ENCODE results near the gene PURA. TPM values are rescaled to one million over a fixed set of nuclear protein-coding genes. Genes with fewer than 3 reads are reported as not detected.

PURA gene
- total and polyA plus RNA-seq, 2 experiments from 2014 or later, result 7.0 to 9.0 TPM

DNA sequence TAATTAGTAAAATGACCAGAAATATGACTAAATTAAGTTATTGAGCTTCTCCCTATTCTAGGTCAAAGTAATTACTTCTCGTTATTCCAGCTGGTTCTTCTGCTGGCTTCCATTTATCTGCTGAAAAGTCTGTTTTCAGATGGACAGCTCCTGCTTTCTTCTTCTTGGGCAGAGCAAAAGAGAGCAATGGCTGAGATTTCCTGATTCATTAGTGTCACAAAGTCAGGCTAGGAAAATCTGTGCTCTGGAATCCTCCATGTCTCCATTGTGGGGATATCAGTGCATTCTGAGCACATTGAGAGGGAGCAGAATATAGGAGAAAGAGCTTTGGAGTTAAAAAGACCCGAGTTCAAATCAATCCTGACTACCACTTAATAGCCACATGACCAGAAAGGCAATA, 37.1 kb upstream of the PURA start:
- peaks cover 62% of the 10 kb centered on the region for H3K27me3 ChIP-seq
- TF ChIP-seq, protein P1, sequence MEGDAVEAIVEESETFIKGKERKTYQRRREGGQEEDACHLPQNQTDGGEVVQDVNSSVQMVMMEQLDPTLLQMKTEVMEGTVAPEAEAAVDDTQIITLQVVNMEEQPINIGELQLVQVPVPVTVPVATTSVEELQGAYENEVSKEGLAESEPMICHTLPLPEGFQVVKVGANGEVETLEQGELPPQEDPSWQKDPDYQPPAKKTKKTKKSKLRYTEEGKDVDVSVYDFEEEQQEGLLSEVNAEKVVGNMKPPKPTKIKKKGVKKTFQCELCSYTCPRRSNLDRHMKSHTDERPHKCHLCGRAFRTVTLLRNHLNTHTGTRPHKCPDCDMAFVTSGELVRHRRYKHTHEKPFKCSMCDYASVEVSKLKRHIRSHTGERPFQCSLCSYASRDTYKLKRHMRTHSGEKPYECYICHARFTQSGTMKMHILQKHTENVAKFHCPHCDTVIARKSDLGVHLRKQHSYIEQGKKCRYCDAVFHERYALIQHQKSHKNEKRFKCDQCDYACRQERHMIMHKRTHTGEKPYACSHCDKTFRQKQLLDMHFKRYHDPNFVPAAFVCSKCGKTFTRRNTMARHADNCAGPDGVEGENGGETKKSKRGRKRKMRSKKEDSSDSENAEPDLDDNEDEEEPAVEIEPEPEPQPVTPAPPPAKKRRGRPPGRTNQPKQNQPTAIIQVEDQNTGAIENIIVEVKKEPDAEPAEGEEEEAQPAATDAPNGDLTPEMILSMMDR (IDR thresholded peaks at IDR 0.05; ENCODE audit: low read depth, low read length), result no peak

DNA sequence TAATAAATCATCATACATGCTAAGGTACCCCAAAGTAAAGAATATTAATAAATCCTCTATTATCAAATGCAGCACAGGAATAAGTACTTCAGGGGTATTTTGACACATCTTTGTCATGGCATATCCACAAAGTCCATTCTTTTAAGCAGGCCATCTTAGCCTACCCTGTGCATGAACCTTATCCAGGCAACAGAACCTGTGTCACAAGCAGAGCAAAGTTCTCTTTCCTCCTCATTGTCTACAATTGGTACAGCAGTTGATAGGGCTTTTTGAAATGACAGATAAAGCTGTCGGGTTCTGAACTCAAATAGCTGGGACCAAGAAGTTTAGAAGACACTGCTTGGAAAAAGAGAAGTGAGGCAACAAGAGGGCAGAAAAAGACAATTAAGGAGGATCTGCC, 30.8 kb upstream of the PURA start:
- Histone ChIP-seq H3K9me3 (ENCODE audit: low read depth) (no peaks in the 10 kb centered on the region), H3K4me3 (no peak overlapping the region), H3K27me3 (peaks cover 83% of the 10 kb centered on the region), H3K4me1 (ENCODE audit: low read depth) (no peaks in the 10 kb centered on the region), H3K27ac (no peak overlapping the region), H3K36me3 (no peaks in the 10 kb centered on the region)
- DNase-seq (ENCODE audit: low read depth in 1 of 2, low spot score in 1 of 2), result no peak
- TF ChIP-seq, protein P1 (IDR thresholded peaks at IDR 0.05; ENCODE audit: low read depth, low read length), result no peak

More for the DNA sequence above, 37.1 kb upstream of the PURA start:
- peak in 1 of 2 donors; percentile 4 for DNase-seq (ENCODE audit: low read depth in 1 of 2, low spot score in 1 of 2)
- Histone ChIP-seq H3K4me3 (no peak overlapping the region), H3K9me3 (ENCODE audit: low read depth) (no peaks in the 10 kb centered on the region), H3K36me3 (no peaks in the 10 kb centered on the region), H3K27ac (no peak overlapping the region), H3K4me1 (ENCODE audit: low read depth) (no peaks in the 10 kb centered on the region)

DNA sequence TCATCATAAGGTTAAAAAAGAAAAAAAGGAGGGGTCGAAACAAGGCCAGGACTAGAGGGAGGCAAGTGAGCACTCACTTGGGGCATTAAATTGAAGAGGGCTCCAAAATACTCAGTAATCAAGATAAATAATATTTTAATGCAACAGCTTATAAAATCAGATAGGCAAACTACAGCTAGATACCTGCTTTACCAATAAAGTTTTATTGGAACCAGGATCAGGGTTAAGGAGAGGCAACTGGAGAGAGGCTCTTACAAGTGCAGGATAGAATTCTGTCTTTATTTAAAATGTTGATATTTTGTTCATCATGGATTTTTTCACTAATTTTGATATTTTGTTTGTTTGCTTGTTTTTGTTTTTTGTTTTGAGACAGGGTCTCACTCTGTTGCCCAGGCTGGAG, 30.3 kb upstream of the PURA start:
- peaks cover 78% of the 10 kb centered on the region for H3K27me3 ChIP-seq

DNA sequence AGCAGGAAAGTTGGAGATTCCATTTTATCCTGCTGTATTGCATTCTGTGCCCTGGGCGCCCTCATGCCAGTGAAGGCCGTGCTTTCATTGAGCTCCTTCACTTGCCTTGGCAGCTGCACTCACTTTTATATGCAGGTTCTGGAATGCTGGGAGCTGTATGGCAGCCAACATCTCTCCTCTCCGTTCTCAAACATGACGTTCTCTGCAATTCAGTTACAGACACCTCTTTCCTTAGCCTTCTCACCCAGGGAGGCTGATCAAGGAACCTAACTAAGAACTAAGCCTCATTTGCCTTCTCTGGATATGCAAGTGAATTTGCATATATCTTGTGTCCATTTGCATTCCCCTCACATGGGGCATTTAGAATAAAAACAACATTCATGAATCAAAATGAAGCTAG, 29.4 kb upstream of the PURA start:
- Histone ChIP-seq H3K36me3 (no peaks in the 10 kb centered on the region), H3K9me3 (ENCODE audit: low read depth) (no peaks in the 10 kb centered on the region), H3K4me1 (ENCODE audit: low read depth) (no peaks in the 10 kb centered on the region), H3K27me3 (peaks cover 73% of the 10 kb centered on the region), H3K4me3 (no peak overlapping the region), H3K27ac (no peak overlapping the region)
- TF ChIP-seq, protein P1 (IDR thresholded peaks at IDR 0.05; ENCODE audit: low read depth, low read length), result no peak
- DNase-seq (ENCODE audit: low read depth in 1 of 2, low spot score in 1 of 2), result no peak

More for the DNA sequence above, 30.3 kb upstream of the PURA start:
- Histone ChIP-seq H3K36me3 (no peaks in the 10 kb centered on the region), H3K9me3 (ENCODE audit: low read depth) (no peaks in the 10 kb centered on the region), H3K4me1 (ENCODE audit: low read depth) (no peaks in the 10 kb centered on the region), H3K27ac (no peak overlapping the region), H3K4me3 (no peak overlapping the region)
- TF ChIP-seq, protein P1 (IDR thresholded peaks at IDR 0.05; ENCODE audit: low read depth, low read length), result no peak
- DNase-seq (ENCODE audit: low read depth in 1 of 2, low spot score in 1 of 2), result no peak

DNA sequence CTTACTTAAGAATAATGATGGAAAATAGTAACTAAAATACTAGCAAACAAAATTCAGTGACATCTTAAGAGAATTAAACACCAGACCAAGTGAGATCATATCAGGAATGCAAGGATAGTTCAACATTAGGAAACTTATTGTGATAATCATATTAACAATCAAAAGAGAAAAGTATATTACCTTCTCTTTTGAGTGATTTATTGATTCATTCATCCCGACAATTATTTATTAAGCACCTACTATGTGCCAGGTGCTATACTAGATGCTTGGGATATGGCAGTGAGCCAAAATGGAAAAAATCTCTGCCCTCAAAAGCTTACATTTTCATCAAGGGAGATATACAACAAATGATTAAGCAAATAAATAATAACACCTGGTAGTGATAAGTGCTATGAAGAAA, 23.7 kb upstream of the PURA start:
- Histone ChIP-seq H3K9me3 (ENCODE audit: low read depth) (no peaks in the 10 kb centered on the region), H3K36me3 (no peaks in the 10 kb centered on the region), H3K4me3 (no peak overlapping the region), H3K27ac (no peak overlapping the region), H3K4me1 (ENCODE audit: low read depth) (no peaks in the 10 kb centered on the region), H3K27me3 (peaks cover 63% of the 10 kb centered on the region)
- TF ChIP-seq, protein P1 (IDR thresholded peaks at IDR 0.05; ENCODE audit: low read depth, low read length), result no peak
- DNase-seq (ENCODE audit: low read depth in 1 of 2, low spot score in 1 of 2), result no peak

DNA sequence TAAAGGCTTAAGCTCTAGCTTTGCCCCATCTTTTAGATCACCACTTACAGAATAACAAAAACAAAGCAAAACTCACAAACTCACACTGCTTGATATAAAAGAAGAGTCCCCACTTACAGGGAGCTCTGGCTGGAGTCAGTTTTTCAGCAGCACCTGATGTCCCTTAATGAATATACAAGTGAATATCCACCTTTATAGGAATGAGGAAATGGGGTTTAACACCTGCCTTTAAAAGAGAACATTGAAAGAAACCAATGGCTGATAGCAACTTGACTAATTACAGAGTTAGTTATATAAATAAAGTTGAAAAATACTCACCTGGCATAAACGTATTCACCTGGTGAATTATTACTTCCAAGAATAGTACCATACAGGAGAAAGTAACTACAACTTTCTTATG, 20.7 kb upstream of the PURA start:
- no peaks in the 10 kb centered on the region for H3K9me3 ChIP-seq (ENCODE audit: low read depth)
- no peaks in the 10 kb centered on the region for H3K36me3 ChIP-seq
- H3K4me1 ChIP-seq (ENCODE audit: low read depth), result no peaks in the 10 kb centered on the region
- TF ChIP-seq, protein P1 (IDR thresholded peaks at IDR 0.05; ENCODE audit: low read depth, low read length), result no peak
- H3K27ac ChIP-seq, result no peak overlapping the region
- H3K4me3 ChIP-seq, result no peak overlapping the region
- no peak for DNase-seq (ENCODE audit: low read depth in 1 of 2, low spot score in 1 of 2)
- peaks cover 44% of the 10 kb centered on the region for H3K27me3 ChIP-seq

Measured in cardiac muscle cell (in vitro differentiated cells and primary cell).